B cell (primary cell): ENCODE results near the gene HYAL2.

ENCODE experiments used
- EZH2 ChIP-seq: IDR thresholded peaks from 2 replicates; pipeline ENCODE4 v1.6.1; 2012; ENCODE audit warnings: borderline replicate concordance, low read depth, mild to moderate bottlenecking, moderate library complexity, low read length; ENCODE audit not compliant: insufficient read depth, poor library complexity, severe bottlenecking
- TF ChIP-seq, protein P1 (sequence below): fragments of 200-600 bp; IDR thresholded peaks from one replicate; pipeline ENCODE4 v1.8.0; 2022; ENCODE audit warnings: antibody characterized with exemption, mild to moderate bottlenecking

DNA sequence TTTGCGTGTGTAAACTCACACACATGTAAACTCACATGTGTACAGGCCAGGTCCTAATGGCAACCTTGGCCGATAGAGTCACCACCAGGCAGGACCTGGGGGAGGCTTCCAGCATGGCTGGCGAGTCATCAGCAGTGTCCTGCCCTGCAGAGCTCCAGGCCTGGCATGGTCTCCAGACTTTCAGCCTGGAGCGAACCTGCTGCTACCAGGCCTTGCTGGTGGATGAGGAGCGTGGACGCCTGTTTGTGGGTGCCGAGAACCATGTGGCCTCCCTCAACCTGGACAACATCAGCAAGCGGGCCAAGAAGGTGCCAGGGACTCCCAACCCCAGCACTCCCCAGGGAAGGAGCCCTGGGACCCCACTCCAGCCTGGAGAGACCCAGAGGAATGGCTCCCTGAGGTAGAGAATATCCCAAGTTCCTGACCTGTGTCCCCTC is 52.5 kb downstream of the HYAL2 start:
- TF ChIP-seq, protein P1, sequence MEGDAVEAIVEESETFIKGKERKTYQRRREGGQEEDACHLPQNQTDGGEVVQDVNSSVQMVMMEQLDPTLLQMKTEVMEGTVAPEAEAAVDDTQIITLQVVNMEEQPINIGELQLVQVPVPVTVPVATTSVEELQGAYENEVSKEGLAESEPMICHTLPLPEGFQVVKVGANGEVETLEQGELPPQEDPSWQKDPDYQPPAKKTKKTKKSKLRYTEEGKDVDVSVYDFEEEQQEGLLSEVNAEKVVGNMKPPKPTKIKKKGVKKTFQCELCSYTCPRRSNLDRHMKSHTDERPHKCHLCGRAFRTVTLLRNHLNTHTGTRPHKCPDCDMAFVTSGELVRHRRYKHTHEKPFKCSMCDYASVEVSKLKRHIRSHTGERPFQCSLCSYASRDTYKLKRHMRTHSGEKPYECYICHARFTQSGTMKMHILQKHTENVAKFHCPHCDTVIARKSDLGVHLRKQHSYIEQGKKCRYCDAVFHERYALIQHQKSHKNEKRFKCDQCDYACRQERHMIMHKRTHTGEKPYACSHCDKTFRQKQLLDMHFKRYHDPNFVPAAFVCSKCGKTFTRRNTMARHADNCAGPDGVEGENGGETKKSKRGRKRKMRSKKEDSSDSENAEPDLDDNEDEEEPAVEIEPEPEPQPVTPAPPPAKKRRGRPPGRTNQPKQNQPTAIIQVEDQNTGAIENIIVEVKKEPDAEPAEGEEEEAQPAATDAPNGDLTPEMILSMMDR = no peak
- TF ChIP-seq EZH2 = no peak
